HepG2 (cell line): ENCODE measurements around the gene PCA3. TPM values are rescaled to one million over a fixed set of nuclear protein-coding genes. Genes with fewer than 3 reads are reported as not detected.

Experiments
- ATAC-seq: fragments of 200-7000 bp; cut with Tn5 transposase; 3 replicates; pipeline ENCODE4 v1.9.1; 2020; ENCODE audit warnings: mild to moderate bottlenecking, moderate library complexity
- BruUV-seq: library from RNA; stranded (reverse); fragments of 400-500 nt; replicated peaks from 2 replicates; lab custom pipeline; 2021; lab: Mats Ljungman, UMichigan
- CTCF ChIA-PET: fragments of 300-600 bp; formaldehyde crosslinking; extraction: SDS; loops from one replicate; lab custom pipeline; 2021; ENCODE audit warnings: low total read pairs, inconsistent platforms, low intra/inter-chr PET ratio; lab: Yijun Ruan, JAX
- POLR2A ChIA-PET: fragments of 350-600 bp; sonication (Branson Sonifier 250); formaldehyde crosslinking; loops from one replicate; lab custom pipeline; 2020; ENCODE audit warnings: antibody characterized with exemption, inconsistent platforms; lab: Yijun Ruan, JAX
- DNase-seq: peaks from one replicate; pipeline ENCODE4 v3.0.0-alpha.2; 2015; ENCODE audit warnings: low spot score
- FAIRE-seq: peaks from 3 replicates; lab custom pipeline; 2011; peaks lifted over from hg19 to GRCh38; lab: Jason Lieb, UNC
- H2AFZ ChIP-seq: one replicate; pipeline ENCODE4 v1.6.1; 2011; ENCODE audit warnings: low read length, inconsistent platforms
- H3K27ac ChIP-seq: fragments of 300-600 bp; 3 replicates; pipeline ENCODE4 v1.8.0; 2011; ENCODE audit warnings: mixed run types, mild to moderate bottlenecking, mixed read lengths, low read length, inconsistent platforms; ENCODE audit not compliant: insufficient read depth; ENCODE audit errors: extremely low read length
- H3K27me3 ChIP-seq, 2 experiments: fragments of 200-600 bp in 1 of 2; 2 replicates in 1 of 2; 3 replicates in 1 of 2; pipeline versions ENCODE4 v1.6.0 to v1.8.0; 2011; ENCODE audit warnings: low read length in 2 of 2, mild to moderate bottlenecking in 2 of 2, moderate library complexity in 2 of 2, inconsistent platforms in 1 of 2; ENCODE audit not compliant: insufficient read depth in 2 of 2, control insufficient read depth in 1 of 2
- H3K36me3 ChIP-seq, 2 experiments: fragments of 200-600 bp in 1 of 2; replicated peaks in 1 of 2; 2 replicates in 1 of 2; 3 replicates in 1 of 2; pipeline versions ENCODE4 v1.5.1 to v1.8.0; 2011; ENCODE audit warnings: low read length in 2 of 2, inconsistent platforms in 1 of 2; ENCODE audit not compliant: insufficient read depth in 2 of 2, control insufficient read depth in 1 of 2
- H3K4me1 ChIP-seq: 2 replicates; pipeline ENCODE4 v1.5.1; 2012; ENCODE audit warnings: low read length, inconsistent platforms; ENCODE audit not compliant: insufficient read depth
- H3K4me2 ChIP-seq: 2 replicates; pipeline ENCODE4 v1.6.0; 2011; ENCODE audit warnings: low read depth, low read length, inconsistent platforms
- H3K4me3 ChIP-seq, 3 experiments: fragments of 200-600 bp in 1 of 3; sonication (generic), shearing (Covaris generic) in 1 of 3; replicated peaks in 1 of 3; 2 replicates each; pipeline ENCODE4 v1.5.1; 2011 to 2016; ENCODE audit warnings: low read length in 3 of 3, inconsistent platforms in 2 of 3, low read depth in 2 of 3, mild to moderate bottlenecking in 2 of 3, control low read depth in 1 of 3, mixed read lengths in 1 of 3; ENCODE audit not compliant: insufficient read depth in 1 of 3
- H3K79me2 ChIP-seq: one replicate; pipeline ENCODE4 v1.6.1; 2011; ENCODE audit warnings: low read length, inconsistent platforms; ENCODE audit not compliant: insufficient read depth
- H3K9ac ChIP-seq: 2 replicates; pipeline ENCODE4 v1.6.0; 2011; ENCODE audit warnings: mild to moderate bottlenecking, low read depth, low read length, inconsistent platforms; ENCODE audit not compliant: insufficient read depth
- H3K9me3 ChIP-seq: 2 replicates; pipeline ENCODE4 v1.5.1; 2012; ENCODE audit warnings: mild to moderate bottlenecking, low read length
- H4K20me1 ChIP-seq: 2 replicates; pipeline ENCODE4 v1.6.0; 2011; ENCODE audit warnings: inconsistent platforms, mild to moderate bottlenecking, low read length, moderate library complexity; ENCODE audit not compliant: insufficient read depth
- ATRX ChIP-seq: sonication (generic); formaldehyde crosslinking; IDR thresholded peaks from 2 replicates; pipeline ENCODE4 v1.4.0; 2020; ENCODE audit warnings: missing genetic modification reagents, borderline replicate concordance
- E2F1 ChIP-seq: sonication (generic); formaldehyde crosslinking; IDR thresholded peaks from 2 replicates; pipeline ENCODE4 v1.5.0; 2020; ENCODE audit warnings: missing genetic modification reagents
- GATAD1 ChIP-seq: IDR thresholded peaks from 2 replicates; pipeline ENCODE4 v1.6.1; 2016; ENCODE audit warnings: missing genetic modification reagents, missing compliant biosample characterization
- HDAC1 ChIP-seq: sonication (generic); formaldehyde crosslinking; IDR thresholded peaks from 2 replicates; pipeline ENCODE4 v1.5.1; 2020; ENCODE audit warnings: mild to moderate bottlenecking, missing genetic modification reagents
- HMGXB3 ChIP-seq: sonication (generic); formaldehyde crosslinking; IDR thresholded peaks from 2 replicates; pipeline ENCODE4 v1.4.0; 2020; ENCODE audit warnings: missing genetic modification reagents, borderline replicate concordance
- MAZ ChIP-seq, 2 experiments: sonication (generic) in 1 of 2; formaldehyde crosslinking in 1 of 2; IDR thresholded peaks; 2 replicates each; pipeline versions ENCODE4 v1.5.0 to v1.6.1; 2012 to 2020; ENCODE audit warnings: low read depth in 2 of 2, mild to moderate bottlenecking in 2 of 2, borderline replicate concordance in 1 of 2, improper control_type of control experiment in 1 of 2, low read length in 1 of 2, missing genetic modification reagents in 1 of 2, moderate library complexity in 1 of 2
- MLX ChIP-seq: IDR thresholded peaks from 2 replicates; pipeline ENCODE4 v1.6.1; 2016
- MYPOP ChIP-seq: sonication (generic); formaldehyde crosslinking; IDR thresholded peaks from 2 replicates; pipeline ENCODE4 v1.8.1; 2023; ENCODE audit warnings: mild to moderate bottlenecking, moderate library complexity, missing genetic modification reagents
- SKI ChIP-seq: fragments of 450-650 bp; IDR thresholded peaks from one replicate; pipeline ENCODE4 v1.6.1; 2018; ENCODE audit warnings: mild to moderate bottlenecking; ENCODE audit not compliant: partially characterized antibody
- STAT6 ChIP-seq: sonication (generic); formaldehyde crosslinking; IDR thresholded peaks from 2 replicates; pipeline ENCODE4 v1.4.0; 2020; ENCODE audit warnings: missing genetic modification reagents, mild to moderate bottlenecking, borderline replicate concordance
- ZBTB42 ChIP-seq: sonication (generic); formaldehyde crosslinking; IDR thresholded peaks from 2 replicates; pipeline ENCODE4 v1.5.0; 2020; ENCODE audit warnings: mild to moderate bottlenecking, missing genetic modification reagents
- ZC3H4 ChIP-seq: sonication (generic); formaldehyde crosslinking; IDR thresholded peaks from 2 replicates; pipeline ENCODE4 v1.4.0; 2020; ENCODE audit warnings: missing genetic modification reagents, borderline replicate concordance
- ZNF207 ChIP-seq: fragments of 450-650 bp; IDR thresholded peaks from 2 replicates; pipeline ENCODE4 v1.6.1; 2016; ENCODE audit warnings: antibody characterized with exemption, borderline replicate concordance
- ZNF644 ChIP-seq: IDR thresholded peaks from 2 replicates; pipeline ENCODE4 v1.6.1; 2016; ENCODE audit warnings: low read depth
- WGBS: methylation state at CpG from one replicate; pipeline ENCODE4 v1.1.6; 2017; ENCODE audit warnings: low lambda C conversion rate; 5-methylcytosine and 5-hydroxymethylcytosine counted together
- in situ Hi-C: cut with HindIII; loops from 2 replicates; pipeline ENCODE4 v1.10.0; 2017; ENCODE audit warnings: low pct_unique_long_range_greater_than_20kb; ENCODE audit not compliant: extremely low pct_ligation_motif_present
- intact Hi-C: fragments of 100-400 bp; cut with micrococcal nuclease; formaldehyde crosslinking; loops from one replicate; pipeline ENCODE4 v1.10.0; 2022; ENCODE audit not compliant: unreplicated experiment
- polyA plus RNA-seq, 8 experiments: library from polyadenylated mRNA; depleted of rRNA in 3 of 8; stranded (reverse) in 7 of 8; unstranded in 1 of 8; fragments of >200 nt; fragmentation: Illumina TruSeq in 4 of 8; extraction: Trizol in 4 of 8; gene quantifications; 2 replicates each; pipeline versions ENCODE4 v1.2.1 to v1.2.3, GENCODE V29; 2011 to 2016; ENCODE audit warnings: low read depth in 4 of 8, missing spikeins in 1 of 8, mixed read lengths in 1 of 8; ENCODE audit not compliant: insufficient read depth in 1 of 8
- total RNA-seq, 5 experiments: library from RNA; depleted of rRNA; stranded (reverse); fragments of >200 nt; fragmentation: Illumina TruSeq; extraction: Trizol; gene quantifications; 2 replicates each; pipeline ENCODE4 v1.2.3, GENCODE V29; 2016; ENCODE audit warnings: low read depth in 1 of 5

Gene PCA3
- total and polyA plus RNA-seq, 2 of the 13 experiments (the other 11 are each of a cell fraction or from before 2014, with no cell fraction given), result not detected

GRCh38 chr9:76733096-76733495 is 31.1 kb upstream of the PCA3 start:
- intact Hi-C loops (no loop called here), in situ Hi-C loops (no loop called here)
- Histone ChIP-seq H3K9ac (no peak overlapping the region), H2AFZ (no peak overlapping the region), H3K27ac (no peak overlapping the region), H3K4me3 (no peak overlapping the region), H4K20me1 (no peaks in the 10 kb centered on the region), H3K9me3 (no peaks in the 10 kb centered on the region), H3K36me3 (no peaks in the 10 kb centered on the region), H3K4me1 (no peaks in the 10 kb centered on the region), H3K79me2 (no peaks in the 10 kb centered on the region), H3K27me3 (peaks cover 0 to 6% of the 10 kb centered on the region in 2 experiments; a peak in 2 of 5 replicates), H3K4me2 (no peak overlapping the region)
- no peak for FAIRE-seq
- no TSS peak for BruUV-seq
- ATAC-seq, result no peak
- ChIA-PET CTCF (no interaction called here), POLR2A (no interaction called here)
- WGBS, result 54% methylated on average over 1 of the region's 1 CpG
- DNase-seq, result no peak
- TF ChIP-seq MLX (CRISPR knock-in tag), result no peak
- no peak for TF ChIP-seq ATRX
- TF ChIP-seq GATAD1 (CRISPR knock-in tag), result no peak
- TF ChIP-seq ZBTB42 (CRISPR knock-in tag), result no peak
- TF ChIP-seq SKI, result no peak
- no peak for TF ChIP-seq HDAC1 (CRISPR knock-in tag)
- TF ChIP-seq HMGXB3 (CRISPR knock-in tag), result no peak
- no peak for TF ChIP-seq ZNF644
- no peak for TF ChIP-seq MAZ (IDR thresholded peaks at IDR 0.05; ENCODE audit: borderline replicate concordance, low read depth, low read length)
- no peak for TF ChIP-seq MAZ (CRISPR knock-in tag; IDR thresholded peaks at IDR 0.05; ENCODE audit: low read depth)
- no peak for TF ChIP-seq ZNF207
- no peak for TF ChIP-seq ZC3H4 (CRISPR knock-in tag)
- TF ChIP-seq STAT6, result no peak
- no peak for TF ChIP-seq E2F1
- no peak for TF ChIP-seq MYPOP (CRISPR knock-in tag)
